Neural cell (in vitro differentiated cells): ENCODE measurements around the gene CRTC1. TPM values are rescaled to one million over a fixed set of nuclear protein-coding genes. Genes with fewer than 3 reads are reported as not detected.
A peak's percentile ranks its signal among the peaks of the same experiment; 100 is the strongest.

Experiments used
- H2AFZ ChIP-seq: fragments of 200-600, 300-800 bp; sonication (generic), shearing (Covaris generic); 2 replicates; pipeline ENCODE4 v1.6.0; 2014; ENCODE audit warnings: low read depth, mild to moderate bottlenecking, antibody characterized with exemption, low read length, moderate library complexity
- H3F3A ChIP-seq: fragments of 200-600 bp; shearing (Covaris generic); 2 replicates; pipeline ENCODE4 v1.6.1; 2016; ENCODE audit warnings: mild to moderate bottlenecking, moderate library complexity, mixed read lengths, antibody characterized with exemption, low read length; ENCODE audit not compliant: insufficient read depth, poor library complexity, severe bottlenecking
- H3K27ac ChIP-seq: fragments of 200-600, 300-800 bp; sonication (generic), shearing (Covaris generic); 2 replicates; pipeline ENCODE4 v1.5.1; 2014; ENCODE audit warnings: mild to moderate bottlenecking, low read length, moderate library complexity
- H3K27me3 ChIP-seq: fragments of 300-800, 200-600 bp; sonication (generic), shearing (Covaris generic); 2 replicates; pipeline ENCODE4 v1.6.0; 2014; ENCODE audit warnings: mild to moderate bottlenecking, low read depth, low read length, moderate library complexity; ENCODE audit not compliant: insufficient read depth
- H3K36me3 ChIP-seq: fragments of 300-800, 200-600 bp; sonication (generic), shearing (Covaris generic); 2 replicates; pipeline ENCODE4 v1.5.1; 2014; ENCODE audit warnings: mild to moderate bottlenecking, antibody characterized with exemption, low read length, moderate library complexity; ENCODE audit not compliant: insufficient read depth
- H3K4me2 ChIP-seq: fragments of 300-800, 200-600 bp; sonication (generic), shearing (Covaris generic); 2 replicates; pipeline ENCODE4 v1.6.0; 2014; ENCODE audit warnings: mild to moderate bottlenecking, low read length
- H3K4me3 ChIP-seq: fragments of 300-800, 200-600 bp; sonication (generic), shearing (Covaris generic); 2 replicates; pipeline ENCODE4 v1.5.1; 2014; ENCODE audit warnings: mild to moderate bottlenecking, low read length, moderate library complexity
- H3K79me2 ChIP-seq: fragments of 200-600 bp; shearing (Covaris generic); replicated peaks from 2 replicates; pipeline ENCODE4 v1.6.0; 2014; ENCODE audit warnings: mild to moderate bottlenecking, low read length, moderate library complexity; ENCODE audit not compliant: insufficient read depth
- H3K9ac ChIP-seq: fragments of 300-800, 200-600 bp; sonication (generic), shearing (Covaris generic); 2 replicates; pipeline ENCODE4 v1.6.1; 2016; ENCODE audit warnings: mild to moderate bottlenecking, low read length, mixed read lengths
- H3K9me2 ChIP-seq: fragments of 200-600 bp; shearing (Covaris generic); 2 replicates; pipeline ENCODE4 v1.6.1; 2016; ENCODE audit warnings: mild to moderate bottlenecking, low read length, mixed read lengths; ENCODE audit not compliant: insufficient read depth
- H3K9me3 ChIP-seq: fragments of 200-600, 300-800 bp; sonication (generic), shearing (Covaris generic); 2 replicates; pipeline ENCODE4 v1.6.1; 2016; ENCODE audit warnings: mild to moderate bottlenecking, mixed run types, low read length, moderate library complexity, mixed read lengths
- H4K20me1 ChIP-seq: fragments of 200-600 bp; shearing (Covaris generic); 2 replicates; pipeline ENCODE4 v1.6.1; 2016; ENCODE audit warnings: mild to moderate bottlenecking, mixed run types; ENCODE audit not compliant: insufficient read depth
- EP300 ChIP-seq: fragments of 450-650 bp; conservative IDR thresholded peaks from 2 replicates; pipeline ENCODE4 v1.6.1; 2014; ENCODE audit warnings: antibody characterized with exemption, mild to moderate bottlenecking, moderate library complexity; ENCODE audit not compliant: poor library complexity, severe bottlenecking
- EZH2 ChIP-seq: fragments of 200-600, 300-800 bp; shearing (Covaris generic), sonication (generic); IDR thresholded peaks from 2 replicates; pipeline ENCODE4 v1.6.1; 2014; ENCODE audit warnings: antibody characterized with exemption, low read length, borderline replicate concordance, mild to moderate bottlenecking; ENCODE audit not compliant: insufficient read depth, poor library complexity, severe bottlenecking
- MXI1 ChIP-seq: fragments of 450-650 bp; conservative IDR thresholded peaks from 2 replicates; pipeline ENCODE4 v1.6.1; 2014; ENCODE audit warnings: antibody characterized with exemption, mild to moderate bottlenecking; ENCODE audit not compliant: poor library complexity, severe bottlenecking
- POLR2AphosphoS5 ChIP-seq: IDR thresholded peaks from 2 replicates; pipeline ENCODE4 v1.6.1; 2012
- RAD21 ChIP-seq: fragments of 450-650 bp; conservative IDR thresholded peaks from 2 replicates; pipeline ENCODE4 v1.6.1; 2014; ENCODE audit warnings: antibody characterized with exemption, mild to moderate bottlenecking, moderate library complexity
- SMC3 ChIP-seq: fragments of 450-650 bp; conservative IDR thresholded peaks from 2 replicates; pipeline ENCODE4 v1.6.1; 2014; ENCODE audit warnings: antibody characterized with exemption, mild to moderate bottlenecking, moderate library complexity; ENCODE audit not compliant: poor library complexity
- TAF1 ChIP-seq: IDR thresholded peaks from 2 replicates; pipeline ENCODE4 v1.6.1; 2012; ENCODE audit warnings: low read depth
- polyA plus RNA-seq: library from polyadenylated mRNA; depleted of rRNA; stranded (reverse); fragments of >200 nt; gene quantifications from 2 replicates; pipeline ENCODE4 v1.2.3, GENCODE V29; 2014
- TF ChIP-seq, protein P1 (sequence below): IDR thresholded peaks from 2 replicates; pipeline ENCODE4 v1.6.1; 2012; ENCODE audit warnings: borderline replicate concordance
- TF ChIP-seq, protein P2 (sequence below): fragments of 450-650 bp; IDR thresholded peaks from 2 replicates; pipeline ENCODE4 v1.5.1; 2014; ENCODE audit warnings: antibody characterized with exemption, mild to moderate bottlenecking, moderate library complexity; ENCODE audit not compliant: poor library complexity, severe bottlenecking

CRTC1 gene
- polyA plus RNA-seq, 1 donor from 2014 or later = 10.4 TPM

DNA sequence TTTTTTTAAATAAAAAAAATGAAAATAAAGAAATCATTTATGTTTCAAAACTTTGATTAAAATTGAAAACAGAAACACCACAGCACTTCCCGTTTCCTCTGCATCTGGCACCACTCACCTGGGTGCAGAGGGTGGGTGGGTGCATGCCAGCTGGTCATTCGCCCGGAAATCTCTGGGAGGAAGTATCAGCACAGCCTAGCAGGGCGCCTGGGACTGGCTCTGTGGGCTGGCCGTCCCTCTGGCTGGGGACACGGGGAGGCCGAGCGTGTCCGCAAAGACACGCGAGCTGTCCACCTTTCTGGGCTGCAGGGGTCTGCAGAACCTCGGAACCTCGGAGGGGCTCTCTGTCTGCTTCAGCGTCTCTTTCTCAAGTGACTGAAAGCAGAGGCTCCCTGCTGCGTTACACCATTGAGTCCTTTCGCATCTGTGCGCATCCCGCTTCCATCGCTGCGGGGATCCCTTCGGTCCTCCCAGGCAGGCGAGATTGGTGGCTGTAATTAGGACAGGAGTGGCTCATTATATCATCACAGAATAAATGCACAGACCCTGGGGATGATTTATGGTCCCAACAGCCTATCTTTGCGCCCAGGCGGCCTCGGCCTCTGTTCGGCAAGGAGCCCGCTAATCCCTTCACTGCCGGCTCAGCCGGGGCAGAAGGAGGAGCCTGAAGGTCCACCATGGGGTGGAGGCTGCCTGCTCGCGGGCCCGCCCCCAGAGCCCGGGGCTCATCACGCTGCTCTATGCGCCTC is 17.2 kb downstream of the CRTC1 start:
- no peaks in the 10 kb centered on the region for H3K9me3 ChIP-seq
- H3K27ac ChIP-seq = peak overlapping the region; percentile 56
- TF ChIP-seq, protein P1, sequence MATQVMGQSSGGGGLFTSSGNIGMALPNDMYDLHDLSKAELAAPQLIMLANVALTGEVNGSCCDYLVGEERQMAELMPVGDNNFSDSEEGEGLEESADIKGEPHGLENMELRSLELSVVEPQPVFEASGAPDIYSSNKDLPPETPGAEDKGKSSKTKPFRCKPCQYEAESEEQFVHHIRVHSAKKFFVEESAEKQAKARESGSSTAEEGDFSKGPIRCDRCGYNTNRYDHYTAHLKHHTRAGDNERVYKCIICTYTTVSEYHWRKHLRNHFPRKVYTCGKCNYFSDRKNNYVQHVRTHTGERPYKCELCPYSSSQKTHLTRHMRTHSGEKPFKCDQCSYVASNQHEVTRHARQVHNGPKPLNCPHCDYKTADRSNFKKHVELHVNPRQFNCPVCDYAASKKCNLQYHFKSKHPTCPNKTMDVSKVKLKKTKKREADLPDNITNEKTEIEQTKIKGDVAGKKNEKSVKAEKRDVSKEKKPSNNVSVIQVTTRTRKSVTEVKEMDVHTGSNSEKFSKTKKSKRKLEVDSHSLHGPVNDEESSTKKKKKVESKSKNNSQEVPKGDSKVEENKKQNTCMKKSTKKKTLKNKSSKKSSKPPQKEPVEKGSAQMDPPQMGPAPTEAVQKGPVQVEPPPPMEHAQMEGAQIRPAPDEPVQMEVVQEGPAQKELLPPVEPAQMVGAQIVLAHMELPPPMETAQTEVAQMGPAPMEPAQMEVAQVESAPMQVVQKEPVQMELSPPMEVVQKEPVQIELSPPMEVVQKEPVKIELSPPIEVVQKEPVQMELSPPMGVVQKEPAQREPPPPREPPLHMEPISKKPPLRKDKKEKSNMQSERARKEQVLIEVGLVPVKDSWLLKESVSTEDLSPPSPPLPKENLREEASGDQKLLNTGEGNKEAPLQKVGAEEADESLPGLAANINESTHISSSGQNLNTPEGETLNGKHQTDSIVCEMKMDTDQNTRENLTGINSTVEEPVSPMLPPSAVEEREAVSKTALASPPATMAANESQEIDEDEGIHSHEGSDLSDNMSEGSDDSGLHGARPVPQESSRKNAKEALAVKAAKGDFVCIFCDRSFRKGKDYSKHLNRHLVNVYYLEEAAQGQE = no peak
- TF ChIP-seq POLR2AphosphoS5 = peak; percentile 74
- TF ChIP-seq TAF1 = no peak
- TF ChIP-seq RAD21 = no peak
- TF ChIP-seq MXI1 = peak; percentile 38
- no peak for TF ChIP-seq EZH2
- no peak for TF ChIP-seq SMC3
- TF ChIP-seq, protein P2, sequence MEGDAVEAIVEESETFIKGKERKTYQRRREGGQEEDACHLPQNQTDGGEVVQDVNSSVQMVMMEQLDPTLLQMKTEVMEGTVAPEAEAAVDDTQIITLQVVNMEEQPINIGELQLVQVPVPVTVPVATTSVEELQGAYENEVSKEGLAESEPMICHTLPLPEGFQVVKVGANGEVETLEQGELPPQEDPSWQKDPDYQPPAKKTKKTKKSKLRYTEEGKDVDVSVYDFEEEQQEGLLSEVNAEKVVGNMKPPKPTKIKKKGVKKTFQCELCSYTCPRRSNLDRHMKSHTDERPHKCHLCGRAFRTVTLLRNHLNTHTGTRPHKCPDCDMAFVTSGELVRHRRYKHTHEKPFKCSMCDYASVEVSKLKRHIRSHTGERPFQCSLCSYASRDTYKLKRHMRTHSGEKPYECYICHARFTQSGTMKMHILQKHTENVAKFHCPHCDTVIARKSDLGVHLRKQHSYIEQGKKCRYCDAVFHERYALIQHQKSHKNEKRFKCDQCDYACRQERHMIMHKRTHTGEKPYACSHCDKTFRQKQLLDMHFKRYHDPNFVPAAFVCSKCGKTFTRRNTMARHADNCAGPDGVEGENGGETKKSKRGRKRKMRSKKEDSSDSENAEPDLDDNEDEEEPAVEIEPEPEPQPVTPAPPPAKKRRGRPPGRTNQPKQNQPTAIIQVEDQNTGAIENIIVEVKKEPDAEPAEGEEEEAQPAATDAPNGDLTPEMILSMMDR = no peak
- no peak for TF ChIP-seq EP300
- H2AFZ ChIP-seq = no peak overlapping the region
- no peaks in the 10 kb centered on the region for H3K36me3 ChIP-seq
- H3K4me3 ChIP-seq = peak overlapping the region; percentile 62
- H3K79me2 ChIP-seq = no peaks in the 10 kb centered on the region
- H3K9me2 ChIP-seq = no peaks in the 10 kb centered on the region
- no peaks in the 10 kb centered on the region for H3F3A ChIP-seq
- H3K9ac ChIP-seq = peak overlapping the region; percentile 57
- H4K20me1 ChIP-seq = no peaks in the 10 kb centered on the region
- H3K4me2 ChIP-seq = peak overlapping the region; percentile 48
- H3K27me3 ChIP-seq = no peaks in the 10 kb centered on the region

DNA sequence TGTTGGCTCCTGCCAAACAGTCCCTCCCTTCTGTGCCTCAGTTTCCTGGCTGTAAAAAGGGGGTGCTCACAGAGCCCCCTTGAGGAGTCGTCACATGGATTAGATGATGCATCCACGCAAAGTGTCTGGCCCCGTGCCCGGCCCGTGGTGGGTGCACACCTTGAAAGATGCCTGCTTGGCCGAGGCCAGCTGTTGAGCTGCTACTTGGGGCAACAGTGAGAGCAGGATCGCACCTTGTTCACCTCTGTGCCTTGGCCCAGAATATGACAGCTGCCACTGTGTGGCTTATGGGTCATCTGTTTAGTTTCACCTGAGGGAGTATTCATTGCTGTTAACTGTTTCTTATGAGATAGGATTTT is 17.7 kb downstream of the CRTC1 start:
- TF ChIP-seq MXI1 = no peak
- TF ChIP-seq, protein P1 = no peak
- no peak for TF ChIP-seq SMC3
- TF ChIP-seq, protein P2 = no peak
- no peak for TF ChIP-seq EZH2
- no peak for TF ChIP-seq TAF1
- TF ChIP-seq RAD21 = no peak
- TF ChIP-seq POLR2AphosphoS5 = no peak
- no peak for TF ChIP-seq EP300
- H2AFZ ChIP-seq = no peak overlapping the region
- peak overlapping the region; percentile 57 for H3K9ac ChIP-seq

More for the DNA sequence above, 17.7 kb downstream of the CRTC1 start:
- no peaks in the 10 kb centered on the region for H3K9me3 ChIP-seq
- H3K36me3 ChIP-seq = no peaks in the 10 kb centered on the region
- H3K79me2 ChIP-seq = no peaks in the 10 kb centered on the region
- H3F3A ChIP-seq = no peaks in the 10 kb centered on the region
- H3K27me3 ChIP-seq = no peaks in the 10 kb centered on the region
- peak overlapping the region; percentile 48 for H3K4me2 ChIP-seq
- H3K4me3 ChIP-seq = peak overlapping the region; percentile 62
- H3K9me2 ChIP-seq = no peaks in the 10 kb centered on the region
- peak overlapping the region; percentile 56 for H3K27ac ChIP-seq
- H4K20me1 ChIP-seq = no peaks in the 10 kb centered on the region
